Coronary artery (tissue), 2 donors: ENCODE measurements around the gene KLK13.

ENCODE experiments used
- DNase-seq: peaks from one replicate; pipeline ENCODE4 v3.0.0-alpha.2; 2017; ENCODE audit warnings: low spot score
- H3K27ac ChIP-seq, 2 donors: fragments of 200-600 bp; sonication (generic); one replicate each; pipeline ENCODE4 v1.5.1; 2016 to 2019
- H3K4me3 ChIP-seq: fragments of 200-600 bp; sonication (generic); 2 replicates; pipeline ENCODE4 v1.5.1; 2016; ENCODE audit warnings: mild to moderate bottlenecking, moderate library complexity
- TF ChIP-seq, protein P1 (sequence below): fragments of 200-600 bp; sonication (generic); IDR thresholded peaks from one replicate; pipeline ENCODE4 v1.5.1; 2019; ENCODE audit warnings: antibody characterized with exemption

The KLK13 gene

DNA sequence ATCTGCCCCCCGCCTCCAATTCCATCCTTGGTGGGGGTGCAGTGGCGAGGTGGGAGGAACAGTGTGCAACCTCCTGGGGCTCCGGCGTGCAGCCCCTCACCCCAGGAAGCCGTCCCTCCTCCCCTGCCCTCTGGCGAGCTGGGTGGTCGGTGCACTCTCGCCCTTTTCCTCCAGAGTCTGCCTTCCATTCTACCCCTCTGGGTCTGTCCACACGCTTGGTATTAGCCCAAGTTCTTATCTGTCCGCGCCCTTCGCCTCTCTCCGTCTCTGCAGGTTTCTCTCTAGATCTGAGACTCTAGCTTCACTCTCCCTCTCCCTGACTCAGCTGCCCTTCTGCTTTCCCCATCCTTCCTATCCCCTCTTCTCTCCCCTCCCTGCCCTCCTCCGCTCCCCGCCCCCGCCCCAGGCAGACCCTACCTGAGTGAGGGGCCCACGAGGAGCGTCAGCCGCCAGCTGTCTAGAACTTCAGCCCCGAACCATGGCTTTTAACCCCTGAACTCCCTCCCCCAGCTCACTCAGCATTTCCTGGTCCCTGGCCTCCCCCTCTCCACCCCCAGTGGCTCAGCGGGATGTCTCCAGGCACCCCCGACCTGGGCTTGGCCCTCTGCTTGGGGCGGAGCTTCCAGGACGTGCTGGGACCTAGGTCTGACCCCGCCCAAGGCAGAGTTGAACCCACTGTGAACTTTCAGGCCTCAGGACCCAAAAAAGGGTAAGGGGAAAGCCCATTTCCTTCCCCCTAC is 499 bp upstream of the KLK13 start:
- H3K27ac ChIP-seq, result no peak overlapping the region
- TF ChIP-seq, protein P1, sequence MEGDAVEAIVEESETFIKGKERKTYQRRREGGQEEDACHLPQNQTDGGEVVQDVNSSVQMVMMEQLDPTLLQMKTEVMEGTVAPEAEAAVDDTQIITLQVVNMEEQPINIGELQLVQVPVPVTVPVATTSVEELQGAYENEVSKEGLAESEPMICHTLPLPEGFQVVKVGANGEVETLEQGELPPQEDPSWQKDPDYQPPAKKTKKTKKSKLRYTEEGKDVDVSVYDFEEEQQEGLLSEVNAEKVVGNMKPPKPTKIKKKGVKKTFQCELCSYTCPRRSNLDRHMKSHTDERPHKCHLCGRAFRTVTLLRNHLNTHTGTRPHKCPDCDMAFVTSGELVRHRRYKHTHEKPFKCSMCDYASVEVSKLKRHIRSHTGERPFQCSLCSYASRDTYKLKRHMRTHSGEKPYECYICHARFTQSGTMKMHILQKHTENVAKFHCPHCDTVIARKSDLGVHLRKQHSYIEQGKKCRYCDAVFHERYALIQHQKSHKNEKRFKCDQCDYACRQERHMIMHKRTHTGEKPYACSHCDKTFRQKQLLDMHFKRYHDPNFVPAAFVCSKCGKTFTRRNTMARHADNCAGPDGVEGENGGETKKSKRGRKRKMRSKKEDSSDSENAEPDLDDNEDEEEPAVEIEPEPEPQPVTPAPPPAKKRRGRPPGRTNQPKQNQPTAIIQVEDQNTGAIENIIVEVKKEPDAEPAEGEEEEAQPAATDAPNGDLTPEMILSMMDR, result no peak
- DNase-seq, result no peak
- H3K4me3 ChIP-seq, result peak overlapping the region; percentile 60

DNA sequence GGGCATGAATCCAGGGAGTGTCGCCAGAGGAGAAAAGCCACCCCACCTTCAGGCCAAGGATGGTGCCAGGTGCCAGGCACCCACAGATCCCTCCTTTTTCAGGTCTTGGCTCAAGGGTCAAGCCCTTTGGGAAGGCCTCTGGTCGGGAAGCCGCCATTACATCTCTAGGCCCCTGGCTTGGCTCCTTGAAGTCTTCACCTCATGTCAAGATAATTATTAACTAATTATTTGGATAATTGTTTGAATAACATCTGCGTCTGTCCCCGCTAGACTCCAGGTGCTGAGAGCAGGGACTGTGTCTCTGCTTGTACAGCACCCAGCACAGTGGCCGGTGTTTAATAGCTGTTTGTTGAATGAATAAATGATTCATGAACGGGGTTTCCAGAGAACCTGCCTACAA is 1.2 kb downstream of the KLK13 start:
- TF ChIP-seq, protein P1, result no peak
- DNase-seq, result no peak
- no peak overlapping the region for H3K4me3 ChIP-seq
- H3K27ac ChIP-seq, result no peak overlapping the region

DNA sequence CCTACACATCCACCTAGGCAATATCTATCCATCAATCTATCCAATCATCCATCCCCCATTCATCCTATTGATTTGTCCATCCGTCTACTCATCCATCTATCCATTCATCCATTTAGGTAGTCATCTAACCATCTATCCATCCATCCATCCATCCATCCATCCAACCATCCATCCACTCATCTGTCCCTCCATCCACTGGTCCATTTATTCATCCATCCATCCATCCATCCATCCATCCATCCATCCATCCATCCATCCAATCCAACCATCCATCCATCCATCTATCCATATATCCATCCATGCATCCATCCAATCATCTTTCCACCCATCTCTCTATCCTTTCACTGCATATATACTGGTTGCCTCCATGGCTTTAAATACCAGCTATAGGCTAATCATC is 3.9 kb downstream of the KLK13 start:
- Histone ChIP-seq H3K27ac (no peak overlapping the region), H3K4me3 (no peak overlapping the region)
- DNase-seq, result no peak
- TF ChIP-seq, protein P1, result no peak

DNA sequence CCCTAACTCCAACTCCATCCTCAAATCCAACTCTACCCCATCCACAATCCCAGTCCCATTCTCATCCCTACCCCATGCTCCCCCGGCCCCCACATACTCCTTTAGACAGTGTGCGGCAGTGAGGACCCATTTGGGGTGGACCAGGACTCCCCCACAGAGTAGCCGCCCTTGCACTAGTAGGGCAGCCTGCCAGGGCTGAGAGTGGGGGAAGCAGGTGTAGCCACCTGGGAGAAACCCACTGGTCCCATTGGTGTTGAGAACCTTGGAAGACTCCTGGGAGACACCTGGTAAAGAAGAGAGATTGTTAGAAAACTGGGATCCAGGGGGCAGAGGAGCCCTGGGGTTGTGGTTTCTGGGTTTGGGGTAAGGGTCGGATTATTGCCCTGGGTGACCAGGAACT is 4.6 kb downstream of the KLK13 start:
- no peak for DNase-seq
- H3K27ac ChIP-seq, result no peak overlapping the region
- H3K4me3 ChIP-seq, result no peak overlapping the region
- TF ChIP-seq, protein P1, result no peak

DNA sequence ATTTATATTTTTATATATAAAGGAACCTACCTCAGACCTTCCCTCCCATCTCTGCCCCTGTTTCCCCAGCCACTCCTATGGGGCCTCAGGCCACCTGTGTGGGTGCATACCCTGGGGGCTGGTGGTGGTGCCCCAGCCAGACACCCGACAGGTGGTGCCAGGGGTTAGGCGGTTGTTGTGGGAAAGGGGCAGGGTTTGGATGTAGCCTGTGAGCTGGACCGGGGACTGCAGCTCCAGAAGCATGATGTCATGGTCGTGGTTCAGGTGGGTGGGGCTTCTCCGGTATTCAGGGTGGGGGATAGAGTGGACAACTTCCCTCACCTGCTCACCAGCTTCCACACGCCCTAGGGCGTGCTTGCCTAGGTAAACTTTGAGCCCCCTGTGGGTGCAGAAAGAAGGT is 5.2 kb downstream of the KLK13 start:
- H3K4me3 ChIP-seq, result no peak overlapping the region
- TF ChIP-seq, protein P1, result no peak
- no peak overlapping the region for H3K27ac ChIP-seq
- no peak for DNase-seq

DNA sequence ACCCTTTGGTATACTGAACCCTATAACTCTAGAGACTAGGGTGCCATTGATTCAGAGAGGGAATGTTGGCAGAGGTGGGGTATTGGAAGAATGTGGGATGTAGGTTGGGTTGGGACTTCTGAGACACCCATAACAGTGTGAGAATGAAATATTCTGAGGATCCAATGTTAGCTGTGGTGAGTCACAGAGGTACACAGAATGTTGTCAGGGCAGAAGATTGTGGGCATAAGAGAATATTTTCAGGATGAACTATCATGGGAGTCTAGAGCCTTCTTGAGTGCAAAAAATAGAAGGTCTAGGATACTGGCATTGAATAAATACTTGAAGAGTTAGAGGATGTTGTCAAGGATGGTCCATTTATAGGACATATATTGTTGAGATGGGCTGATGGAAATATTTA is 9.0 kb downstream of the KLK13 start:
- H3K27ac ChIP-seq, result no peak overlapping the region
- H3K4me3 ChIP-seq, result no peak overlapping the region
- no peak for DNase-seq
- TF ChIP-seq, protein P1, result no peak

DNA sequence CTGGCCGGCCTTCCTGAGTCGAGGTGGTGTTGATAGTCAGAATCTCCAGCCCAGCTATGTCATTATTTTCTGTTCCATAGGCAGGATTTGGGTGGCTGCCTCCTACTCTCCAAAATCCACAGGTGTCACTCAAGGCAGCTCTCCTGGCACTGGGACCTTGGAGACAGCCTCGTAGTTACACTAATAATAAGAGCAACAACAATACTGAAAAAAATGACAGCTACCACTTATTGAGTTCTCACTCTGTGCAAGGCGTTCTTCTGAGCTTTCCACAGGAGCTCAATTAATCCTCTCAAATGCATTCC is 17.9 kb downstream of the KLK13 start:
- Histone ChIP-seq H3K27ac (no peak overlapping the region), H3K4me3 (no peak overlapping the region)
- TF ChIP-seq, protein P1, result no peak
- DNase-seq, result no peak
